GM18499 (cell line): Measurements from ENCODE around the gene PAPSS2.
"Not testable (repeated sequence)": the region's sequence is repeated elsewhere in the genome, so short reads cannot be mapped to it uniquely, and the experiment has no call there.

Experiments used
- ATAC-seq: cut with Tn5 transposase; IDR thresholded peaks from one replicate; pipeline ENCODE4 v1.9.1; 2021; ENCODE audit warnings: moderate number of reproducible peaks; ENCODE audit not compliant: insufficient read depth, unreplicated experiment

Gene PAPSS2

DNA sequence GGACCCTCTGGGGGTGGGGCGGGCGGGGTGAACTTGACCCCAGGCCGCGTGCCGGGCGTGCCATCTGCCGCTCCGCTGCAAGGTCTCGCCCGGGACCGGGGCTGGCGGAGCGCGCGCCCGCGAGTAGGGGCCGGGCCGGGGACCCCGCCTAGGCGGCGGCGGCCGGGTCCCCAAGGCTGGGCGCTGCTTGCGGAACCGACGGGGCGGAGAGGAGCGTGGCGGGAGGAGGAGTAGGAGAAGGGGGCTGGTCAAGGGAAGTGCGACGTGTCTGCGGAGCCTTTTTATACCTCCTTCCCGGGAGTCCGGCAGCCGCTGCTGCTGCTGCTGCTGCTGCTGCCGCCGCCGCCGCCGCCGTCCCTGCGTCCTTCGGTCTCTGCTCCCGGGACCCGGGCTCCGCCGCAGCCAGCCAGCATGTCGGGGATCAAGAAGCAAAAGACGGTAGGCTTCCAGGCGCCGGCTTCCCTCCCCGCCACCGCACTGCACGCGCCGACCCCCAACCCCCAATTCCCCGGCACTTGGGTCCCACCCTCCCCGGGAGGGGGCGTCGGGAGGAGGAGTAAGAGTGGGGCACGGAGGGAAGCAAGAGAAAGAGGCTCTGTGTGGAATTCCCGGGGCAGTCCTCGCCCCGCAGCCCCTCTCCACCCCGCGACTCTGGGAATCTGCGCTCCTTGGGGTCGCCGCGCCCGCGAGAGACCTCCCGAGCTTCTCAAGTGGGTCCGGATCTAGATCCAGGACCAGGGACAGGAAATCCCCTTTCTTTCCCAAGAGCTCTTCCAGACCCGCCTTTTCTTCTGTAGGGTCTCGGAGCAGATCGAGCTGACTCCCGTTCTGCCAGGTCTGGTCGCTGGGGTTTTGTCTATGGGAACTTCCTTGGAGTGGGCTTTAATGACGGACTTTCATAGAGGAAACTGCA, at the start of gene PAPSS2:
TSS of gene PAPSS2 (plus strand) at position 308 of the 913 bp plus-strand sequence. CDS start at position 412, 104 bp downstream.
- ATAC-seq: no peak

GRCh38 chr10:87611341-87611740, 48.3 kb upstream of the PAPSS2 start:
- not testable (repeated sequence) for ATAC-seq

DNA sequence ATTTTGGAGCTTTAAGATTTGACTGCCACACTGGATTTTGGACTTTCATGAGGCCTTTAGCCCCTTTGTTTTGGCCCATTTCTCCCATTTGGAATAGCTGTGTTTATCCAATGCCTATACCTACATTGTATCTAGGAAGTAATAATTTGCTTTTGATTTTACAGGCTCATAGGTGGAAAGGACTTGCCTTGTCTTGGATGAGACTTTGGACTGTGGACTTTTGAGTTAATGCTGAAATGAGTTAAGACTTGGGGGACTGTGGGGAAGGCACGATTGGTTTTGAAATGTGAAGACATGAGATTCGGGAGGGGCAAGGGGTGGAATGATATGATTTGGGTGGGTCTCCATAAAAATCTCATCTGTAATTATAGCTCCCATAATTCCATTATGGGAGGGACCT, 47.6 kb upstream of the PAPSS2 start:
- ATAC-seq: no peak

GRCh38 chr10:87613751-87614150, 45.9 kb upstream of the PAPSS2 start:
- no peak for ATAC-seq

DNA sequence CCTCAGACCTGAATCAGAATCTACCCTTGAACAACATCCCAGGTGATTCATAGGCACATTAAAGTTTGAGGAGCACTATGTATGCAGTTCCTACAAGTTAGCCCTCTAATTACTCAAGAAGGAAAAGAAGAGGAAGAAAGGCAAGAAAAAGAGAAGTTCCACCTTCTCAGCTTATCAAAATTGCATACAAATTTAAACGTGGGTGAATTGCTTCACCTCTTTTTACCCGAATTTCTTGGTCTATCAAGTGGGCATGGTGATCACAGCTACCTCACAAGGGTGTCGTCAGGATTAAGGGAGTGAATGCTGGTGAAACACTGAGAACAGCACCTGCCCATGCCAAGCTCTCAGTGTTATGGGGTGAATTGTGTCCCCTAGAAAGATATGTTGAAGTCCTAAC, 43.8 kb upstream of the PAPSS2 start:
- no peak for ATAC-seq

DNA sequence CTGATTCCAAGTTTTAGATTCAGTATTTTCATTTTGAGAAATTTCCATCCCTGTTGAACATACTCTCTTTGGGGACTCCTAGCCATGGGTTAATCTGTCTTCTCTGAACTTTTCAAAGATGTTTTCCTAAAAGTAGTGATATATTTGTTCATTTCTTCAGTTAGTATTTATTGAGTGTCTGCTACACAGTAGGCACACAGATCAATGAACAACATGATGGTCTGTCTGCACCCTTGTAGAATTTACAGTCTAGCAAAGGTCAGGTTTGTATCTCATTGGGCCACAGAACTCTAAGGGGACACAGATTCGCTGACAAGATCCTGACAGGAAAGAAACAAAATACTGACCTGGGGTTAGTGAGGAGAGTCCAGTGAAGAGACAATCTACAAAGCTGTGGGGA, 42.2 kb upstream of the PAPSS2 start:
- ATAC-seq: no peak

DNA sequence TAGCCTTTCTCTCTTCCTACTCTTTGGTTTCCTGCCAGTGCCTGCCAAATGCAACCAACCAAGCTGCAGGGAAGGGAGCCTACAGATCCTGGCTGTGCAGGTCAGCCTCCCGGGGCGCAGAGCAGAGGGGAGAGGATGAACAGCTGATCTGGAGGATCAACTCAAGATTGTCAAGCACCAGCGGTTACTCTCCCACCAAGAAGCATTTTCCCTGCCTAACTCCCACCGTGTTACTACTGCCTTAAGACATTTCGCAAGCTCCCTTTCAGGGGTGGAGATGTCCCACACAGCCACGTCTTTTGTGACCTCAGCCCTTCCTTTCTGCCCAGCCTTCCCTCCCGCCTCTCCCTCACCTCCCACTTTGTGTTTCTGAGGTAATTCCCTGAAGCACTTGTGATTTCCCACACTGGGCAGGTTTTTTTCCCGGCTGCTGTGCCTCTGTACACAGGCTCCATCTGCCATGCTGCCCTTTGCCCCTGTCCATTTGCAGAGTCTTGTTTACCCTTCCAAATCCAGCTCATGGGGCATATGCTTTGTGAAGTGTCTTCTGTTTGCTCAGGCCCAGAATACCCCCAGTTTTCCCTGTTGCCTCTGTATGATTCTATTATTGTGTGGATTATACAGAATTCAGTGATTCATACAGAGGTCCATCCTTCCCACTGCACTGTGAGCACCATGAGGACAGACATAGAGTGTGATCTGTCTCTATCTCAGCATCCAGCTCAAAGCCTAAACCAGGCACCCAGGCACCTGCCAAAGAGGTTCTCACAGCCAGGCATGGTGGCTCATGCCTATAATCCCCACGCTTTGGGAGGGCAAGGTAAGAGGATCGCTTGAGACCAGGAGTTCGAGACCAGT, 40.9 kb upstream of the PAPSS2 start:
- ATAC-seq: no peak

DNA sequence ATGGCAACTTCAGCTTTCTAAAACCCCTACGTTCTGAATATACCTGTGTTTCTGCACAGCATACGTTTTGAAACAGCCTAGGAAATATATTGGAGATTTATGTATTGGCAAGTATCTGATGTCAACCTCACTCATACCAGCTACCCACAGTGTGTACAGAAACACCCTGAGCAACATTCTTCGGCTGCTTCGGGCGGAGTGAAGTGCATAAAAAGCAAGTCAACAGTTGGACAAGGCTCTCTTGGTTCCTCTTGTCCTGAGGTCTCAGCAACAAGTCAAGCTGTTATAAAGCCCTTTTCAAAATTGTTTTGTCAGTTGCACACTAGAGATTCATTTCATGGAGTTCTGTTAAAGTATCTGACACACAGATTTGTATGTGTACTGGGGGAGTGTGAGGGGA, 40.0 kb upstream of the PAPSS2 start:
- ATAC-seq: no peak

DNA sequence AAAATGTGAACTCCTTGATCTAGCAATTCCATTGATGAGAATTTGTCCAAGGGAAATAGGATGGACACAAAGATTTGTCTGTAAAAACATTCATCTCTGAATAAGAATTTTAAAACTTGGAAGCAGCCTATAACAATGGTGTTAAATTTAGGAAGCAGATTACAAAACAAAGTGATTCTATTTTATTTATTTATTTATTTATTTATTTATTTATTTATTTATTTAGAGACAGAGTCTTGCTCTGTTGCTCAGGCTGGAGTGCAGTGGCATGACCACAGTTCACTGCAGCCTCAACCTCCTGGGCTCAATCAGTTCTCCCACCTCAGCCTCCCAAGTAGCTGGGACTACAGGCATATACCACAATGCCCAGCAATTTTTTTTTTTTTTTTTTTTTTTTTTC, 38.2 kb upstream of the PAPSS2 start:
- ATAC-seq: not testable (repeated sequence)

- ATAC-seq: peak; percentile 44
Observed at GRCh38 chr10:87622314-87623004, 37.2 kb upstream of the PAPSS2 start.

DNA sequence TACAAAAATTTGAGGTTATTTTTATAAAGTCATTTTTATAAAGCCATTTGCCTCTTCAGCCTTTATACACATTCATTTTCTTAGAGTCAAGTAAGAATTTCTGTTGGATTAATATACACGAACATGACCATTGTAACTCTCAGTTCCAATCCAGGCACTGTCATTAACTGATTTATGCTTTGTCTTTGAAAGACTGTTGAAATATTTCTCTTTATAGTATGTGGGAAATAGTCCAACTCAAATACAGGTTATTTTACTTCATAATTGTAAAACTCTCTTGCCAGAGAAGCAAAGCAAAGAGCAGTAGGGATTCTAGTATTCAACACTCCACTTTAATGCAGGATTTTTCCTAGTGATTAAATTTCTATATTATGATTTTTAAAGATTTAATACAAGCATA, 36.5 kb upstream of the PAPSS2 start:
- no peak for ATAC-seq

GRCh38 chr10:87625661-87626060, 34.0 kb upstream of the PAPSS2 start:
- ATAC-seq: no peak

DNA sequence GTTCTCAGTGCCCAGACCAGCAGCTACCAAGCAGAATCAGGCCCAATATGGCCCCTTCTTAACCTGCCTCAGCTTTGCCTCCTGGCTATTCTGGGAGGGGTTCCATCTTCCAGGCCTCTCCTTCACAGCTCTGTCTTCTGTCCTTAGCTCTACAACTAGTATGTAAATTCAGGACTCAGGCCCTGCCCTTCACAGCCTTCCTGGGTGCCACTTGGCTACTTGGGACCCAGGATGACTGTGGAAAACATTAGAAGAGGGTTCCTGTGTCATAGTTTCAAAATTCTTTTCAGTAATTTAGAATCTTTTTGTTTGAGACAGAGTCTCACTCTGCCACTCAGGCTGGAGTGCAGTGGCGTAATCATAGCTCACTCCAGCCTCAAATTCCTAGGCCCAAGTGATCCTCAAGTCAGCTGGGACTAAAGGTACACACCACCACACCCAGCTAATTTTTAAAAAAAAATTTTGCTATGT, 33.2 kb upstream of the PAPSS2 start:
- no peak for ATAC-seq

DNA sequence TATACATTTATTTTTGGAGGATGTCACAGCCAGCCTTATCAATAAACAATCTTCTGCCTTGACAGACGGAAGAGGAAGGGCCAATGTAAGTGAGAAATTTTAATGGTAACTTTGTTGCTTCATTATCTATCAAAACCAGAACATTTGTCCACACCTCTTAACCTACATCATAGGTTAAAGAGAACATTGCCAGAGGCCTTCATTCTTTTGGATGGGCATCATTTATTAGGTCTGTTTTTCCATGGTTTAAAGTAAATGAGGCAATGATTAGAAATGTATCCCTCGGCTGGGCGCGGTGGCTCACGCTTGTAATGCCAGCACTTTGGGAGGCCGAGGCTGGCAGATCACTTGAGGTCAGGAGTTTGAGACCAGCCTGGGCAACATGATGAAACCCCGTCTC, 29.5 kb upstream of the PAPSS2 start:
- no peak for ATAC-seq

DNA sequence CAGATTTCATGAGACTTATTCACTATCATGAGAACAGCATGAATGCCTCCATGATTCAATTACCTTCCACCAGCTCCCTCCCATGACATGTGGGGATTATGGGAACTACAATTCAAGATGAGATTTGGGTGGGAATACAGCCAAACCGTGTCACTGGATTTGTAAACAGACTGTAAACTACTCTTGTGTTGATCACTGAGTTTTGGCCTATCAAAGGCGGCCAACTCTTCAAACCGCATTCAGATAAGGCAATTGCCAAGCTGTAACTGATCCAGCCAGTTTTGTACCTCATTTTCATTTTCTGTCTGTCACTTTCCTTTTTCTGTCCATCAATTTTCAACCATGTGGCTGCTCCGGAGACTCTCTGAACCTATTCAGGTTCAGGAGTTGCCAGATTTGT, 27.2 kb upstream of the PAPSS2 start:
- ATAC-seq: no peak

- ATAC-seq: no peak
Observed at GRCh38 chr10:87634311-87634710, 25.4 kb upstream of the PAPSS2 start.

- ATAC-seq: no peak
Observed at GRCh38 chr10:87635498-87636312, 24.0 kb upstream of the PAPSS2 start.

DNA sequence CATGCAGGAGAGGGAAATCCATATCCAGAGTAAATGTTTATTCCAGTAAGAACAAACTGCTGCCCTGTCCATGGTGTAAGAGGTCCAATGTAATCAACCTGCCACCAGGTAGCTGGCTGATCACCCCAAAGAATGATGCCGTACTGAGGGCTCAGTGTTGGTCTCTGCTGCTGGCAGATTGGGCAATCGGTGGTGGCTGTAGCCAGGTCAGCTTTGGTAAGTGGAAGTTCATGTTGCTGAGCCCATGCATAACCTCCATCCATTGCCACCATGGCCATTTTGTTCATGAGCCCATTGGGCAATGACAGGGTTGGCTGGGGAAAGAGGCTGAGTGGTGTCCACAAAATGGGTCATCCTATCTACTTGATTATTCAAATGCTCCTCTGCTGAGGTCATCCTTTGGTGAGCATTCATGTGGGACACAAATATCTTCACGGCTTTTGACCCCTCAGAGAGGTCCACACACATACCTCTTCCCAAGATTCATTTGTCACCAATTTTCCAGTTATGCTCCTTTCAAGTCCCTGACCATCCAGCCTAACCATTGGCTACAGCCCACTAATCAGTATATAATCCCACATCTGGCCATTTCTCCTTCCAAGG, 23.3 kb upstream of the PAPSS2 start:
- ATAC-seq: no peak

- ATAC-seq: no peak
Observed at GRCh38 chr10:87639493-87639892, 20.2 kb upstream of the PAPSS2 start.
